GM18870 (cell line): ENCODE measurements around the gene GRHPR.

Experiments used
- ATAC-seq: cut with Tn5 transposase; IDR thresholded peaks from one replicate; pipeline ENCODE4 v1.9.1; 2021; ENCODE audit warnings: moderate library complexity; ENCODE audit not compliant: unreplicated experiment

Gene GRHPR

GRCh38 chr9:37398464-37399025 is 24.0 kb upstream of the GRHPR start:
- no peak for ATAC-seq

DNA sequence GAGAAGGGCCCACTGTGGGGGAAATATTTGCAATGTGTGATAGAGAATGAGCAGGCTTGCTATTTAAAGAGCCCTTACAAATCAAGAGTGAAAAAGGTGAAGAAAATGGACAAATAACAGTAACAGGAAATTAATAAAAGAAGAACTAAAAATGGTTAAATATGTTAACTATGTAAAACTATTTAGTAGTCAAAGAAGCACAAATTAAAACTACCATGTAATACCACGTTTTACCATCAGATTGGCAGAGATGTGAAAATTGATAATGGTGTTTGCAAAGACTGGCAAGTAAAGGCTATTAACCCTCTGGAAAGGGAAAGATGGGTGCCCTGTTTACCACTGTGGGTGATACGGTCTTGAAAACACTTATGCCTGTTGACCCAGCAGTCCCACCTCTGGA is 23.2 kb upstream of the GRHPR start:
- ATAC-seq, result no peak

DNA sequence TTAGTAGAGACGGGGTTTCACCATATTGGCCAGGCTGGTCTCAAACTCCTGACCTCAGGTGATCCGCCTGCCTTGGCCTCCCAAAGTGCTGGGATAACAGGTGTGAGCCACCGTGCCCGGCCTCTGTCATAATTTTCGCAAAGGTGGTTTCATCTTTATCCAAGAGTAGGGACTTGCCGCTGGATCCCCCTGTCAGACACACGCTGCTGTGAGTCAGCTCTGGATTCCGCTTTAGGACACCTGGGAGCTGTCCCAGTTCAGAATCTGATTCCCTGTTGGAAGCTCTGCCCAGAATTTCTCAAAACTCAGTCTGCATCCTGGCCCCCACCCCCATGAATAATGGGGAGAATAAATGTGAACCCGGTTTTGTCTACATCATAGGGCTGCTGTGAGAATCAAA is 17.9 kb upstream of the GRHPR start:
- ATAC-seq, result no peak

DNA sequence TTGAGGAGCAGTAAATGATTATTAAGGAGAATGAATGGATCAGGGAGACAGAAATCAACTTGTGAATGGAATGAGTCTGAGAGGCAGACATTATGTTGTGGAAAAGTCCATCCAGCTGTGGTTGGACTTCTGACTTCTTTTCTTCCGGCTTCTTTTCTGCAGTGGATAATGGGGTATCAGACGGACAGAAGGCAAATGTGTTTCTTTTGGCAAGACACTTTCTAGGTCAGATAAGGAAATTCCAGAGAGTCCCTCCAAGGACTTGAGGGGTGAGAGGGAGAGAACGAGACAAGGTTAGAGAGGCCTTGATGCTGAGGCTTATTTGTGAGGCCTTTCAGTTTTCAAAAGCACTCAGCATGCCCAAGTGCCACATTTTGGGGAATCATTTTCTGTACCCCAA is 17.1 kb upstream of the GRHPR start:
- ATAC-seq, result no peak

DNA sequence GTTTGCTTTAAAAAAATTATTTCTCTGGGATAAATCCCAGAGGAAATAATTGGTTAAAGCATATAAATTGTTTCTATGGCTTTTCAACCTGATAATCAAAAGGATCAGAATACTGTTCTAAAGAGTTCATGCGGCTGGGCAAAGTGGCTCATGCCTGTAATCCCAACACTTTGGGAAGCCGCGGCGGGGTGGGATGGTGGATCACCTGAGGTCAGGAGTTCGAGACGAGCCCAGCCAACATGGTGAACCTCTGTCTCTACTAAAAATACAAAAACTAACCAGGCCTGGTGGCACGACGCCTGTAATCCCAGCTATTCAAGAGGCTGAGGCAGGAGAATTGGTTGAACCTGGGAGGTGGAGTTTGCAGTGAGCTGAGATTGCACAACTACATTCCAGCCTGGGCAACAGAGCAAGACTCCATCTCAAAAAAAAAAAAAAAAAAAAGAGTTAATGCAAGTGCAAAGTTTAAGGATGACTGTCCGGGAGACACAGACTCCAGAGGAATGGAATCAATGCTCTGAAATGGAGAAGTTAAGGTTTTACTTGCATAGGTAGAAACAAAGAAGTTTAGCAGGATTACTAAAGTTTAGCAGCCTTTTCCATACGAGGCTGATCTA is 16.6 kb upstream of the GRHPR start:
- ATAC-seq, result no peak

DNA sequence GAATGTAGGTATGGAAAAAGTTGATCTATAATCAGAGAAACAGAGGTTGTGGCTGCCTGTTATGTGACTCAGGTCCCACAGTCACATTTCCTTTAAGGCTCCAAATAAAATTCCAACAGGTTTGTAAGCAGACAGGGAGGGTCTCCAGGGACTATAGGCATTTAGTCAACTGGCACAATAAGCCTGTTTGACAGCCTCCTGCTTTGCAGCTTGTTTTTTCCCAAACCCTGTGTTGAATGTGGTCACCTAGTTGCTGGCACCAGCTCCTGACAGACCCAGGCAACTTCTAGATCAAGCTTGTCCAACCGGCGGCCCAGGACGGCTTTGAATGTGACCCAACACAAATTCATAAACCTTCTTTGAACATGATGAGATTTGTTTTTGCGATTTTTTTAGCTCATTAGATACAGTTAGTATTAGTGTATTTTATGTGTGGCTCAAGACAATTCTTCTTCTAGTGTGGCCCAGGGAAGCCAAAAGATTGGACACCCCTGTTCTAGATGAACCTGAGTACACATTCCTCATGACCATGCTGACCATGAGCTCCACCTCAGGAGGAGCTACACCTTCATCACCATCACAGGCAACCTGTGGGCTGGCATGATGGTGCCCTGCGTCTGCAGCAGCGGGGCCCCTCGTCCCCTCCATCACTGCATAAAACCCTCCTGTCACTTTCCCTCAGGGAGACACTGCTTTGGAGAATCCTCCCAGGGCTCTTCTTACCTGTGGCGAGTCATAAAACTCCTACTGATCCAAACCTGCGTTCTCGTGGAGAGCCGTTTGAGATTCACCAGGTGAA is 15.7 kb upstream of the GRHPR start:
- ATAC-seq, result no peak

DNA sequence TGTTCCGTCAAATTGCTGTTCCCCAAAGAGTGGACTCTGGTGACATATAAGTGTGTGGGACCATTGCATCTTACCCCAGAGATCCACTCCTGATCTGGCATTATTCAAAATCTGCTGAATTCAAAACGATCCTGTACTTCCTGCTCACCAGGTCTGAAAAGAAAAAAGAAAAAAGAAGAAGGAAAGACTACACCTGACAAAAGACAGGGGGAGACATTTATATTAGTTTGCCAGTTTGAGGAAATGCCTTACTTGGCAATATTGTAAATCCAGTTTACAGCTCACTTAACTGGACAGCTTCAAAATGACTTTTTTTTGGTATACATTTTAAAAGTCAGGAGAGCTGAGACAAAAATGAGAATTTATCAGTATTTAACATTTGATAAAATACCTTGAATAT is 15.0 kb upstream of the GRHPR start:
- no peak for ATAC-seq

GRCh38 chr9:37408933-37409710 is 13.4 kb upstream of the GRHPR start:
- peak; percentile 90 for ATAC-seq

DNA sequence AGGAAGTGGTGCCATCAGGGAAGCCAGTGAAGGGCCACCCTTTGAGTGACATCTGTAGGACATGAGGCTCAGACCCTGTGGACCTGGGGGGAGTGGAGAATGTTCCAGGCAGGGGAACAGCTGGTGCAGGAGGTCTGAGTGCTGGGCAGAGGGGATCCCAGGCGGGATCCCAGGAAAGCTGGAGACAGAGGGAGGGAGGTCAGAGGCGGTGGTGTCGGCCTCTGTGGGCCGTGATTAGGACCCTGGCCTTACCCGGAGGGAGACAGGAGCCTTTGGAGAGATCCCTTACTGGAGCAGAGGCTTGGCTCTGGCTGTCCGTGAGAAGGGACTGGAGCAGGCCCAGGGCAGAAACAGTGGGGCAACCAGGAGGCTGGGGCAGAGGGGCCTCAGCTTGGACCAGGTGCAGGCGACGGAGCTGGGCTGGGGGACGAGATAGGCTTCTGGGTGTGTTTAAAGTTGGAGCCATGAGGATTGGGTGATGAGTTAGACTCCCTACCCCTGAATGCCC is 12.1 kb upstream of the GRHPR start:
- no peak for ATAC-seq

DNA sequence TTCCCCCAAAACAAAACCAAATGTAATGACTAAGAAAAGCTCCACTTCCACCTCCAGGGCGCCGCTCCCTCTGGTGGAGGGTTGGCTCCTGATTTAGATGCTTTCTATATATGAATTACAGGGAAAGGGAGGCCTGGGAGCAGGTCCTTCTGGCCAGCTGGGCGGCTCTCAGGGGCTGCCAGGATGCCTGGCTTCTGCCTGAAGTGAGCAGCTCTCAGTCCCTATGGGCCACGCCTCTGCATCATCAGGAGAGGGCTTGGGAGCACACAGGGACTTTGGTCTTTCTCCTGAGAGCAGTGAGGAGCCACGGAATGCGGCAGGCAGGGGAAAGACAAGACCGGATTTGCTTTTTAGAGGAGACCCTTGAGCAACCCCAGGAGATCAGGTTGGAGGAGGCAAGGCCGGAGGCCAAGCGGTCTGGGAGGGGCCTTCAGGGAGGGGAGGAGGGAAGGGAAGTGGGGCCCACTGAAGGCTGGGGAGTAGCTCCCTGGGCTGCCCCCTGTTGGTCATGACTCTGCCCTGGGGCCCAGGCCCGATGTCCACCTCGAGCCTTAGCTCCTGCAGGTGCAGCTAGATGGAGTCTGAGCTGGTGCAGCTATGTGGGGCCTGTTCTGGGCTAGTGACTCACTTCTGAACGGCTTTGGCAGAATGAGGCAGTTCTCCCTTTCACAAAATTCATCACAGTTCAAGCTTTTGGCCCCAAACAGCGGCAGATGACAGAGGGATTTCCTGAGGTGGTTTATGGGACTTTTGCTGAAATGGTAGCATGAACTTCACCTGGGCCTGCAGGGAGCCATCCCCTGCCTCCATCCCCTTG is 11.3 kb upstream of the GRHPR start:
- ATAC-seq, result no peak

DNA sequence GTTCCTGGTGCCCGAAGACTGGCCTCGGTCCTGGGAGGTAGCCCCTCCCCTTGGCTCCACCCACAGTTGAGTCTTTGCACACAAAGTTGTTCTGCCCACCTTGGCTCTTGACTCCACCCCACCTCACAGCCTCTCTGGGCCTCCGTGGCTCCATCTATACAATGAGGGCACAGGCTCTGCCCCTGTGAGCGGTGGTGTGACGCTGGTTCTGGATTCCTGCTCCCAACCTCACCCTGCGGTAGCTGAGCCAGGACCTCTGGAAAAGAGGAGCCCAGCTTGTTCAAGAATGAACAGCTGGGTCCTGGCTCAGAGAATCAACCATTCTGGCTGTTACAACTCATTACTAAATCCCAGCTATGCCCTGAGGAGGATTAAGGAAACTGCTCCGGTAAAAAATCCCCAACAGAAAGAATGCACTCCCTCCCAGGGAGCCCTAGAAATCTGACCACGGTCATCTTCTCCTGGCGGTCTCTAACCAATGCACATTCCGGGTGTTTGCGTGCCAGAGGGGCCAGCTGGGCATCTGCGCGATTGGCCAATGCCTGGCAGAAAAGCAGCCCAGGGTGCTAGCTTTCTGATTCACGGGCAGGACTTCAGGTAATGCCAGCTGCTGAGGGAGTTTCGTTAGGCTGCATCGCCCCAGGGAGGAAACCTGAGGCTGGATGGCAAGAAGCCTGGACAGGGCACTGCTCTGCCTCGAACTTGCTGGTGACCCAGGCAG is 9.9 kb upstream of the GRHPR start:
- ATAC-seq, result no peak

- no peak for ATAC-seq
Measured at GRCh38 chr9:37413311-37413710, 9.2 kb upstream of the GRHPR start.

DNA sequence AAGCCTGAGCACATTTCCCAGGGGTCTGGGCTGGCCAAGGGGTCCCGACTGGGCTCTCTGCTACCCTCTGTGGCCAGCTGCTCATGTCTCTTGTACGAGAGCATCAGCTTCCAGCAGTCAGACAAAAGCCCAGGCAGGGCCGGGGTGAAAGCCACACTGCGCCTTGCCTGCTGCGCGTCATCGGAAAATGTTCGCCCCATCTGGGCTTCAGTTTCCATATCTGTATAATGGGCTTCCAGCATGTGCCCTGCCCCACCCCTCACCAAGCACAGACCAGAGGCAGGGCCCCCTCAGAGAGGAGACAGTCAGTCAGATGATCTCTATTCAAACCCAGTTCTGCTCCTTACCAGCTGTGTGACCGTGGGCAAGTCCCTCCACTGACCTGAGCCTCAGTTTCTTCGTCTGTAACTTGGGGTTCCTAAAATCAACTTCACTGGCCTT is 8.0 kb upstream of the GRHPR start:
- ATAC-seq, result no peak

DNA sequence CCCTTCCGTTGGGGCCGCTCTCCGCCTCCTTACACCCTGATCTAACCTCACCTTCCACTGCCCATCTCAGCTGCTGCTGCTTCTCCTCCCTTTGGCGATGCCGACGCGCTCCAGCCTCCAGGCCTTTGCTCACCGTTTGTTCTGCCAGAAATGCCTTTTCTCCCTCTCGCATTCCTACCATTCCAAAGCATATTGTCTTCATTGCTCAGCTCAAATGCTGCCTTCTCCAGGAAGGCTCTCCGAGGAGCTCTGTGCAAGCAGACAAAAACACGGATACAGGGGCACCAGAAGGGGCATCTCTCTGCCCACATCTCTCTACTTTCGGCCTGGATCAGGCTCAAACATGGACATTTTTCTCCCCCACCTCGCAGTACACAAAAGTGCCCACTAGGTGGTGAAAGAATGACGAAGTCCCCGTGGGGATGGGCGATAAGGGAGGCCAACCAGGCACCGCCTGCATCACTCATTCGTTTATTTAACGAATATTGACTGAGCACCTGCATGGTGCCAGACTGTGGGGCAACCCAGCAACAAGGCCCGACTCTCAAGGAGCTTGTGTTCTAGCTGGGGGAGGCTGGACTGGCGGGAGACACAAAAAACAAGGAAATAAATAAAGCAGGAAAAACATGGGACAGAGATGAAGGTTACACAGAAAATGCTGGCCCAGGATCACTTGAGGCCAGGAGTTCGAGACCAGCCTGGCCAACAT is 7.3 kb upstream of the GRHPR start:
- no peak for ATAC-seq

DNA sequence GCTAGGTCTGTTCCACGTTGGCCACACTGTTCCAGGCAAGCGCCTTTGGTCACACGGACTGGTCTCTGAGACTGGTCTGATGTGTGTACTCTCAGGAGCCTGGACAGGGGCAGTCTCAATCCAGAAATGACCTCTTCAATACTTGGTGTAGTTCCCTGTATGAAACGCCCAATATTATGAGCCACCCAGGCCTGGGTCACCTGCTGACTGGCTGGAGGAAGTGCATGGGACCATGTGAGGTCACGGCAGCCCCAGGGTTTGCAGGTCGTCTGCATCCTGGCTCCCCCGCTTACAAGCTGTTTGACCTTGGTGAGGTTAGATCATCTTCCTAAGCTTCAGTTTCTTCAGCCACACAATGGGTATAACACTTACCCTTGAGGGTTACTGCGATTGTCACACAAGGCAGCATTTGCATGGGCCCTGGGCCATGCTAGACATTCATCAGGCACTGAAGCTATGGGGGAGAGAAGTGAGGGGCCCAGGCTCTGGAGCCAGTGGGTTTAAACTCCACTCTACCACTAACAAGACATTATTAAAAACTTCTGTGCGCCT is 5.2 kb upstream of the GRHPR start:
- ATAC-seq, result no peak

DNA sequence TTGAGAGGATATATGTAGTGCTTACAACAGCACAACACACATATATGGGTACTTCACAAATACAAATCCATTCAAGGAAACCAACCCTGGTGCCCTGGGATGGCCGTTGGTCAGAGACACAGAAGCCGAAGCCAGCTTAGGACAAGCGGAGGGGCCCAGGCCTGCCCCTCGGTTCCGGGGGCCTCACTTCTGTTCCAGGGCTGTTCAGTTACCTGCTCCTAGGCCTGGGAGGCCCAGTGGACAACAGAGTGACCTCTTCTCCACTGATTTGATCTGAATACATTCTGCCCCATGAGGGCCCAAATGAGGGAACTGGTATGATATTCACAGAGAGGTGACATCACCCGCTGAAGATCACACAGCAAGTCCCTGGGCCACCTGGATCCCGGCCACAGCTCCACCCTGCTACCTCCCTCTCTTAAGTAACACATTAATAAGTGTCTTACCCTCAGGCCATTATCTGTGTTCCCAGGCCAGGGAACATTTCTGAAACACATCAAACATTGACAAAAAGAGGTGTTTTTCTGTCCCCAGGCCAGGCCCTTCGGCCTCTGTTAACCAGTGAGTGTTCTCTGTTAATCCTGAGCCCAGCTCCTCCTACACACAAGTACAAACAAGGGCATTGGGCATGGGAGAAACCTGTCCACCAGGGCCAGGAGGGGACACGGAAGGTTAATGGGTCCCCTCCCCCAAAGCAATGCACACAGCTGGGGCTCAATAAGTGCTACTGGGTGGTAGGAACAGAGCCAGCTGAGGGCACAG is 4.5 kb upstream of the GRHPR start:
- no peak for ATAC-seq

DNA sequence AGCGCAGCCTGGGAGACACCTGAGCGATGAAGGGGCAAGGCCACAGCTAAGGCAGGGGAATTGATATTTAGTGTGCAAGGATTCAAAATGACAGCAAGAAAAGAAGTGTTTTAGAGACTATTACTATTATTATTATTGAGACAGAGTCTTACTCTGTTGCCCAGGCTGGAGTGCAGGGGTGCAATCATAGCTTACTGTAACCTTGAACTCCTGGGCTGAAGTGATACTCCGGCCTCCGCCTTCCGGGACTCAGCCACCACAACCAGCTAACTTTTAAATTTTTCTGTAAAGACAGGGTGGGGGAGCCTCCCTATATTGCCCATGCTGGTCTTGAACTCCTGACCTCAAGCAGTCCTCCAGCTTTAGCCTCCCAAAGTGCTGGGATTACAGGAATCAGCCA is 3.3 kb upstream of the GRHPR start:
- no peak for ATAC-seq
